A549 (cell line): ENCODE data around the gene AMER2.

ENCODE experiments used
- BHLHE40 ChIP-seq: IDR thresholded peaks from 2 replicates; pipeline ENCODE4 v1.6.1; 2012; ENCODE audit warnings: low read depth, low read length, inconsistent platforms
- CHD2 ChIP-seq: fragments of 150-350 bp; IDR thresholded peaks from 2 replicates; pipeline ENCODE4 v1.6.1; 2014; ENCODE audit warnings: low read length; ENCODE audit not compliant: partially characterized antibody
- CTCF ChIP-seq: fragments of >200 bp; sonication (Bioruptor Twin); formaldehyde crosslinking; IDR thresholded peaks from 3 replicates; pipeline ENCODE4 v1.5.1; 2016
- MAX ChIP-seq: IDR thresholded peaks from 2 replicates; pipeline ENCODE4 v1.6.1; 2012
- POLR2A ChIP-seq: IDR thresholded peaks from 2 replicates; pipeline ENCODE4 v1.6.1; 2012; ENCODE audit warnings: mild to moderate bottlenecking, low read length
- RAD21 ChIP-seq, 2 experiments: fragments of >200 bp in 1 of 2; sonication (Bioruptor Twin) in 1 of 2; formaldehyde crosslinking in 1 of 2; IDR thresholded peaks in 1 of 2; conservative IDR thresholded peaks in 1 of 2; 2 replicates in 1 of 2; 3 replicates in 1 of 2; pipeline ENCODE4 v1.6.1; 2012 to 2018; ENCODE audit warnings: inconsistent platforms in 1 of 2
- USF2 ChIP-seq: fragments of 450-650 bp; IDR thresholded peaks from 2 replicates; pipeline ENCODE4 v1.6.1; 2014; ENCODE audit warnings: antibody characterized with exemption
- ZNF302 ChIP-seq: fragments of 250-450 bp; sonication (Bioruptor Pico); IDR thresholded peaks from 2 replicates; pipeline ENCODE4 v1.9.0; 2021; ENCODE audit warnings: inconsistent platforms, mild to moderate bottlenecking, moderate library complexity

GRCh38 chr13:25117312-25117711 lies 54.8 kb downstream of the AMER2 start:
- TF ChIP-seq CTCF (no peak), USF2 (no peak), CHD2 (no peak), POLR2A (no peak), BHLHE40 (no peak), MAX (no peak), RAD21 (conservative IDR thresholded peaks at IDR 0.05 in 1 of 2, IDR thresholded peaks at IDR 0.05 in 1 of 2) (no peak), ZNF302 (CRISPR knock-in tag) (no peak)
